ENCODE data around the gene HBA1. TPM values are rescaled to one million over a fixed set of nuclear protein-coding genes. Genes with fewer than 3 reads are reported as not detected.

Gene HBA1
- not detected in 2 replicates for total RNA-seq

DNA sequence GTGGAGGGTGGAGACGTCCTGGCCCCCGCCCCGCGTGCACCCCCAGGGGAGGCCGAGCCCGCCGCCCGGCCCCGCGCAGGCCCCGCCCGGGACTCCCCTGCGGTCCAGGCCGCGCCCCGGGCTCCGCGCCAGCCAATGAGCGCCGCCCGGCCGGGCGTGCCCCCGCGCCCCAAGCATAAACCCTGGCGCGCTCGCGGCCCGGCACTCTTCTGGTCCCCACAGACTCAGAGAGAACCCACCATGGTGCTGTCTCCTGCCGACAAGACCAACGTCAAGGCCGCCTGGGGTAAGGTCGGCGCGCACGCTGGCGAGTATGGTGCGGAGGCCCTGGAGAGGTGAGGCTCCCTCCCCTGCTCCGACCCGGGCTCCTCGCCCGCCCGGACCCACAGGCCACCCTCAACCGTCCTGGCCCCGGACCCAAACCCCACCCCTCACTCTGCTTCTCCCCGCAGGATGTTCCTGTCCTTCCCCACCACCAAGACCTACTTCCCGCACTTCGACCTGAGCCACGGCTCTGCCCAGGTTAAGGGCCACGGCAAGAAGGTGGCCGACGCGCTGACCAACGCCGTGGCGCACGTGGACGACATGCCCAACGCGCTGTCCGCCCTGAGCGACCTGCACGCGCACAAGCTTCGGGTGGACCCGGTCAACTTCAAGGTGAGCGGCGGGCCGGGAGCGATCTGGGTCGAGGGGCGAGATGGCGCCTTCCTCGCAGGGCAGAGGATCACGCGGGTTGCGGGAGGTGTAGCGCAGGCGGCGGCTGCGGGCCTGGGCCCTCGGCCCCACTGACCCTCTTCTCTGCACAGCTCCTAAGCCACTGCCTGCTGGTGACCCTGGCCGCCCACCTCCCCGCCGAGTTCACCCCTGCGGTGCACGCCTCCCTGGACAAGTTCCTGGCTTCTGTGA lies at the start of gene HBA1:
Gene HBA1 (plus strand): TSS at position 204 of the 906 bp plus-strand sequence. CDS start 37 bp downstream, at position 241.

DNA sequence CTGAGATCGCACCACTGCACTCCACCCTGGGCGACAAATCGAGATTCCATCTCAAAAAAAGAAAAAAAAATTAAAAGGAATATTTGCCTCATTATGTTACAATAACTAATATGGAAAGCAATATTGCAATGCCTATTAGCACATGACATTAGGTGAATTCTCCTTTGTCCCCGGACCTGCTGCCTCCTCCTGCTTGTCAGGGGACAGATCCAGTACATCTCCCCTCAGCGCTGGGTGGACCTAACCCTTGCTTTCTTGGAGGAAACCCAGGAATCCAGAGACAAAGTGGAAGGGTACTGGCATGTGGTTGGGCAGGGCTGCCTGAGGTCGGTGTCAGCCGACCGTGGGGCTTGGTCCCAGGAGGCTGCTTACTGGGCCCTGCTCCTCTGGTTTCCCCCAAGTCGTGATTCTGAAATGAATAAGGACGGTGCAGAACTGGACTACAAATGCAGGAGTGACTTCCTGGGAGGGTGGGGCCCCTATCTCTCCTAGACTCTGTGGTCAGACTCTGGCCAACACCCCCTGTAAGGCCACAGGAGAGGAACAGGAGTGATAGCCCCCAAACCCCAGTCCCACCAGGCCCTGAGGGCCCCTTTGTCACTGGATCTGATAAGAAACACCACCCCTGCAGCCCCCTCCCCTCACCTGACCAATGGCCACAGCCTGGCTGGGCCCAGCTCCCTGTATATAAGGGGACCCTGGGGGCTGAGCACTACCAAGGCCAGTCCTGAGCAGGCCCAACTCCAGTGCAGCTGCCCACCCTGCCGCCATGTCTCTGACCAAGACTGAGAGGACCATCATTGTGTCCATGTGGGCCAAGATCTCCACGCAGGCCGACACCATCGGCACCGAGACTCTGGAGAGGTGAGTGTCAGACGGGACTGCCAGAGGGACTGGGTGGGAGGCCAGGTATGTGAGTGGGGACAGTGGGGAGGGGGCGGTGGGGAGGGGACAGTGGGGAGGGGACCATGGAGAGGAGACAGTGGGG lies 24.0 kb upstream of the HBA1 start, which contains the start of gene HBZ:
Gene HBZ (plus strand): TSS at position 504 of the 988 bp plus-strand sequence. CDS start 266 bp downstream, at position 770.

DNA sequence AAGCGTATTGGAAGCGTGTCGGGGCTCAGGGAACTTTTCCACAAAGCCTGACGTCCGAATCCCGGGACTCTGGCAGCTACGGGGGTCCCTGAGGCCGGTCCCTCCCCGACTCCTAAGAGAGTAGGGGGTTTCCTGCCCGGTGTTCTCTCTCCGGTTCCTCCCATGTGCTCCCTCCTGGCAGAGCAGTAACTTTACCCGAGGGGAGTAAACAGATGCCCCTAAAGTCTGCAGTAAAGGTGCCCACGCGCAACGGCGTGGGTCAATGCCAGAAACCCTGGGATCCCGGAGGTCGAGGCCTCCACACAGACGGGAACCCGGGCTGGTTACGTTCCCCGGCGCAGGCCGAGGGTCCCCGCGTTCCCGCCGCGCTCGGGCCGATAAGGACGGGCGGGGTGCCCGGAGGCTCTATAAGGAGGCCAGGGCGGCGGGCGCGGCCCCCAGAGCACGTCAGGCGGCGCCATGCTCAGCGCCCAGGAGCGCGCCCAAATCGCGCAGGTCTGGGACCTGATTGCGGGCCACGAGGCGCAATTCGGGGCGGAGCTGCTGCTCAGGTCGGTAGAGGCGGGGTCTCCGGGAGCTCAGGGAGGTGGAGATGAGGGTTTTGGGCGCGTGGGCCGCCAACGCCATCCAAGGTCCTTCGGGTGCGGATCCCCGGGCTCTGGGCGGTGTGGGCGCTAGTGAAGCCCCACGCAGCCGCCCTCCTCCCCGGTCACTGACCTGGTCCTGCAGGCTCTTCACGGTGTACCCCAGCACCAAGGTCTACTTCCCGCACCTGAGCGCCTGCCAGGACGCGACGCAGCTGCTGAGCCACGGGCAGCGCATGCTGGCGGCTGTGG lies 10.7 kb upstream of the HBA1 start, which contains the start of gene HBM:
Gene HBM (plus strand): TSS at position 440 of the 836 bp plus-strand sequence. CDS start 20 bp downstream, at position 460.

DNA sequence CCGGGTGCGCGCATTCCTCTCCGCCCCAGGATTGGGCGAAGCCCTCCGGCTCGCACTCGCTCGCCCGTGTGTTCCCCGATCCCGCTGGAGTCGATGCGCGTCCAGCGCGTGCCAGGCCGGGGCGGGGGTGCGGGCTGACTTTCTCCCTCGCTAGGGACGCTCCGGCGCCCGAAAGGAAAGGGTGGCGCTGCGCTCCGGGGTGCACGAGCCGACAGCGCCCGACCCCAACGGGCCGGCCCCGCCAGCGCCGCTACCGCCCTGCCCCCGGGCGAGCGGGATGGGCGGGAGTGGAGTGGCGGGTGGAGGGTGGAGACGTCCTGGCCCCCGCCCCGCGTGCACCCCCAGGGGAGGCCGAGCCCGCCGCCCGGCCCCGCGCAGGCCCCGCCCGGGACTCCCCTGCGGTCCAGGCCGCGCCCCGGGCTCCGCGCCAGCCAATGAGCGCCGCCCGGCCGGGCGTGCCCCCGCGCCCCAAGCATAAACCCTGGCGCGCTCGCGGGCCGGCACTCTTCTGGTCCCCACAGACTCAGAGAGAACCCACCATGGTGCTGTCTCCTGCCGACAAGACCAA lies 4.0 kb upstream of the HBA1 start, which contains the start of gene HBA2:
Gene HBA2 (plus strand): TSS at position 503 of the 568 bp plus-strand sequence. CDS start 37 bp downstream, at position 540.

DNA sequence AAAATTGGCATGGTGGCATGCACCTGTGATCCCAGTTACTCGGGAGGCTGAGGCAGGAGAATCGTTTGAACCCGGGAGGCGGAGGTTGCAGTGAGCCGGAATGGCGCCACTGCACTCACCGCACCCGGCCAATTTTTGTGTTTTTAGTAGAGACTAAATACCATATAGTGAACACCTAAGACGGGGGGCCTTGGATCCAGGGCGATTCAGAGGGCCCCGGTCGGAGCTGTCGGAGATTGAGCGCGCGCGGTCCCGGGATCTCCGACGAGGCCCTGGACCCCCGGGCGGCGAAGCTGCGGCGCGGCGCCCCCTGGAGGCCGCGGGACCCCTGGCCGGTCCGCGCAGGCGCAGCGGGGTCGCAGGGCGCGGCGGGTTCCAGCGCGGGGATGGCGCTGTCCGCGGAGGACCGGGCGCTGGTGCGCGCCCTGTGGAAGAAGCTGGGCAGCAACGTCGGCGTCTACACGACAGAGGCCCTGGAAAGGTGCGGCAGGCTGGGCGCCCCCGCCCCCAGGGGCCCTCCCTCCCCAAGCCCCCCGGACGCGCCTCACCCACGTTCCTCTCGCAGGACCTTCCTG lies 3.7 kb downstream of the HBA1 start, which contains the start of gene HBQ1:
Gene HBQ1 (plus strand): TSS at position 359 of the 575 bp plus-strand sequence. CDS start 28 bp downstream, at position 387.

Other genes starting within 250 kb of the HBA1 start
- gene POLR3K, start 123.1 kb upstream of the HBA1 start, total RNA-seq, result 2.0 and 3.6 TPM in 2 replicates
- 21.3 and 37.1 TPM in 2 replicates for gene SNRNP25, start 122.9 kb upstream of the HBA1 start, total RNA-seq
- 60.1 and 80.1 TPM in 2 replicates for gene RHBDF1, start 104.0 kb upstream of the HBA1 start, total RNA-seq
- gene MPG, start 98.5 kb upstream of the HBA1 start, total RNA-seq, result 220 and 355 TPM in 2 replicates
- 20.5 and 22.4 TPM in 2 replicates for gene NPRL3, start 38.0 kb upstream of the HBA1 start, total RNA-seq
- not detected in 2 replicates for gene HBZ, start 24.0 kb upstream of the HBA1 start, total RNA-seq
- not detected in 2 replicates for gene HBM, start 10.7 kb upstream of the HBA1 start, total RNA-seq
- gene HBA2, start 3.8 kb upstream of the HBA1 start, total RNA-seq, result 0.44 and 0.83 TPM in 2 replicates
- not detected in 2 replicates for gene HBQ1, start 3.8 kb downstream of the HBA1 start, total RNA-seq
- 33.6 and 48.4 TPM in 2 replicates for gene LUC7L, start 52.8 kb downstream of the HBA1 start, total RNA-seq
- 66.8 and 71.5 TPM in 2 replicates for gene FAM234A, start 58.1 kb downstream of the HBA1 start, total RNA-seq
- 1.9 and 10.6 TPM in 2 replicates for gene RGS11, start 99.3 kb downstream of the HBA1 start, total RNA-seq
- gene ARHGDIG, start 103.9 kb downstream of the HBA1 start, total RNA-seq, result 0.73 and 0.99 TPM in 2 replicates
- not detected in 2 replicates for gene PDIA2, start 106.5 kb downstream of the HBA1 start, total RNA-seq
- gene AXIN1, start 176.0 kb downstream of the HBA1 start, total RNA-seq, result 15.4 and 29.3 TPM in 2 replicates
- 75.9 and 105 TPM in 2 replicates for gene MRPL28, start 193.9 kb downstream of the HBA1 start, total RNA-seq
- gene PGAP6, start 205.3 kb downstream of the HBA1 start, total RNA-seq, result 50.9 and 88.8 TPM in 2 replicates
- gene NME4, start 220.5 kb downstream of the HBA1 start, total RNA-seq, result 56.7 and 109 TPM in 2 replicates
- 17.9 and 43.8 TPM in 2 replicates for gene DECR2, start 225.2 kb downstream of the HBA1 start, total RNA-seq
- 20.8 and 30.6 TPM in 2 replicates for gene RAB11FIP3, start 249.0 kb downstream of the HBA1 start, total RNA-seq